H1 (cell line): ENCODE measurements around the gene PAPOLG. TPM values are rescaled to one million over a fixed set of nuclear protein-coding genes. Genes with fewer than 3 reads are reported as not detected.

Experiments used
- ATF3 ChIP-seq: IDR thresholded peaks from 2 replicates; pipeline ENCODE4 v1.6.1; 2011; ENCODE audit warnings: low read depth, mild to moderate bottlenecking, low read length; ENCODE audit not compliant: insufficient read depth
- BRCA1 ChIP-seq: IDR thresholded peaks from 2 replicates; pipeline ENCODE4 v1.6.1; 2012; ENCODE audit warnings: low read depth, low read length, improper control_type of control experiment
- CEBPB ChIP-seq: IDR thresholded peaks from 2 replicates; pipeline ENCODE4 v1.6.1; 2012; ENCODE audit warnings: low read depth, low read length
- CHD2 ChIP-seq: IDR thresholded peaks from 2 replicates; pipeline ENCODE4 v1.6.1; 2012; ENCODE audit warnings: low read length, improper control_type of control experiment
- CHD7 ChIP-seq: fragments of 300-600 bp; sonication (generic); IDR thresholded peaks from 2 replicates; pipeline ENCODE4 v1.7.1; 2012; ENCODE audit warnings: low read length, moderate library complexity, mild to moderate bottlenecking, inconsistent platforms; ENCODE audit not compliant: insufficient replicate concordance
- CREB1 ChIP-seq: IDR thresholded peaks from 2 replicates; pipeline ENCODE4 v1.6.1; 2012; ENCODE audit warnings: inconsistent platforms
- EP300 ChIP-seq, 2 experiments: IDR thresholded peaks; 1 replicate in 1 of 2; 2 replicates in 1 of 2; pipeline ENCODE4 v1.6.1; 2011 to 2012; ENCODE audit warnings: low read depth in 2 of 2, low read length in 2 of 2, mild to moderate bottlenecking in 2 of 2, borderline replicate concordance in 1 of 2, inconsistent platforms in 1 of 2, moderate library complexity in 1 of 2
- GABPA ChIP-seq: IDR thresholded peaks from 2 replicates; pipeline ENCODE4 v1.6.1; 2011; ENCODE audit warnings: mild to moderate bottlenecking, low read length, moderate library complexity, borderline replicate concordance; ENCODE audit not compliant: insufficient read depth
- JUND ChIP-seq: IDR thresholded peaks from 2 replicates; pipeline ENCODE4 v1.6.1; 2011; ENCODE audit warnings: mild to moderate bottlenecking, improper control_type of control experiment, low read length
- MAFK ChIP-seq: IDR thresholded peaks from 2 replicates; pipeline ENCODE4 v1.6.1; 2012; ENCODE audit warnings: low read depth, mild to moderate bottlenecking, improper control_type of control experiment, low read length
- RAD21 ChIP-seq, 2 experiments: IDR thresholded peaks in 1 of 2; conservative IDR thresholded peaks in 1 of 2; 2 replicates each; pipeline ENCODE4 v1.6.1; 2011; ENCODE audit warnings: low read depth in 2 of 2, low read length in 2 of 2, improper control_type of control experiment in 1 of 2, inconsistent platforms in 1 of 2, mild to moderate bottlenecking in 1 of 2, moderate library complexity in 1 of 2
- TEAD4 ChIP-seq: IDR thresholded peaks from 2 replicates; pipeline ENCODE4 v1.6.1; 2012; ENCODE audit warnings: low read depth, low read length, inconsistent platforms, mixed read lengths
- polyA plus RNA-seq, 7 experiments: library from polyadenylated mRNA; depleted of rRNA in 3 of 7; stranded (reverse) in 5 of 7; unstranded in 2 of 7; fragments of >200 nt in 5 of 7; fragments of 200-250 nt in 2 of 7; gene quantifications; 1 replicate in 5 of 7; 2 replicates in 1 of 7; 4 replicates in 1 of 7; pipeline versions ENCODE4 v1.2.1 to v1.2.3, GENCODE V29; 2011 to 2013; ENCODE audit warnings: missing spikeins in 2 of 7, mixed read lengths in 2 of 7
- total RNA-seq: library from RNA; stranded (reverse); fragmentation: NEBNext Ultra II Directional; extraction: Animal tissue kit (Norgen Biotek cat#: 25700); gene quantifications from 2 replicates; pipeline ENCODE4 v1.2.1, GENCODE V29; 2021

The PAPOLG gene
- total and polyA plus RNA-seq, 2 of the 8 experiments (the other 6 are each of a cell fraction or from before 2014, with no cell fraction given), result 6.5 to 21.5 TPM

GRCh38 chr2:60710707-60711106, 45.4 kb upstream of the PAPOLG start (continued):
- TF ChIP-seq CHD7 (no peak), ATF3 (no peak), CHD2 (no peak), JUND (no peak), GABPA (no peak), CEBPB (no peak), EP300 (IDR thresholded peaks at IDR 0.05; ENCODE audit: borderline replicate concordance in 1 of 2, low read depth in 2 of 2, low read length in 2 of 2) (no peak), BRCA1 (no peak), MAFK (no peak), RAD21 (IDR thresholded peaks at IDR 0.05 in 1 of 2, conservative IDR thresholded peaks at IDR 0.05 in 1 of 2; ENCODE audit: low read depth in 2 of 2, low read length in 2 of 2) (no peak), CREB1 (no peak), TEAD4 (no peak)
